ENCODE data around the gene KRTAP2-2.

DNA sequence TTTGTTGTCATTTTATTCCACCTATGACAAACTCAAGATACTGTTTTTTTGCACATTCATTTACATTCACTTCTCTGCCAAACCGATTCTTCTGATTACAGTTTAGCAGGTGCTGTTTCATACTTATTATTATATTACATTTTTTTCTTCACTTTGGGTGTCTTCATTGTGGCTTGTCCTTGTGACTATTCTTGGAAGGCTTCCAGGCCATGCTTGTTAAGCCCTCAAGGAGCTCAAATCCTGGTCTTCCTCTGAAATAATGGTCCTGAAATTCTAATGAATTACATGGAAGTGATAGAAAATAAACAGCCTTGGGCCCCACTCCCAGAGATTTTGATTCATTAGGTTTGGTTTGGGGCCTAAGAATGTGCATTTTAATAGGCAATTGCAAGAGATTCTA lies 9.3 kb upstream of the KRTAP2-2 start:
- TF ChIP-seq GATA2 (IDR thresholded peaks at IDR 0.05; ENCODE audit: low read depth, low read length) (no peak), GATA3 (IDR thresholded peaks at IDR 0.05; ENCODE audit: low read depth, low read length) (no peak)
